Measurements from ENCODE around the gene HPRT1.
"Not testable (repeated sequence)": the region's sequence is repeated elsewhere in the genome, so short reads cannot be mapped to it uniquely, and the experiment has no call there.

Gene HPRT1

DNA sequence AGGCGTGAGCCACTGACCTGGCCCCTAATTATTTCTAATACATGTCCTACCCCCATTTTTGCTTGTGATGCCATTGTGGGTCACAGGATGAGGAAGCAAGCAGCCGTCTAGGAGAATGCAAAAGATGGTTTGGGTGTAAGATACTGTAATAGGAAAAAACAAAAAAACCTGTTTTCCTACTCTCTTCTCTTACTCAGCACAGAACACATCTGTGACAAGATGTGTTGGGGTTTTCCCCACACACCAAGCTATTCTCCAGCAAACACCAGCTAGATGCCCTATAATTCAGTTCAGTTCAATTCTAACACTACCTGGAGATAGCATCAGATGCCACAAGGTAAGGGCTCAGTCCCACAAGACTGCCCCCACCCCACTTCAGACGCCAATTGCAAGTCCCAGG is 15.3 kb upstream of the HPRT1 start:
- no peaks in the 10 kb centered on the region for H3K9me3 ChIP-seq (ENCODE audit: control insufficient read depth in 5 of 5, low read length in 5 of 5)
- H3K4me3 ChIP-seq (ENCODE audit: low read depth in 1 of 5, low read length in 5 of 5), result no peak overlapping the region
- no peak overlapping the region for H3K27ac ChIP-seq (ENCODE audit: low read depth, low read length)
- no peaks in the 10 kb centered on the region for H3K36me3 ChIP-seq (ENCODE audit: control insufficient read depth in 5 of 5, insufficient read depth in 5 of 5, low read length in 5 of 5)
- no peaks in the 10 kb centered on the region for H3K4me1 ChIP-seq (ENCODE audit: control insufficient read depth in 5 of 5, insufficient read depth in 5 of 5, low read length in 5 of 5)
- peaks cover 0 to 2% (median 0%) of the 10 kb centered on the region in 5 donors for H3K27me3 ChIP-seq (ENCODE audit: control insufficient read depth in 5 of 5, insufficient read depth in 4 of 5, low read length in 5 of 5)
- H3K9ac ChIP-seq (ENCODE audit: low read length in 5 of 5), result no peak overlapping the region

DNA sequence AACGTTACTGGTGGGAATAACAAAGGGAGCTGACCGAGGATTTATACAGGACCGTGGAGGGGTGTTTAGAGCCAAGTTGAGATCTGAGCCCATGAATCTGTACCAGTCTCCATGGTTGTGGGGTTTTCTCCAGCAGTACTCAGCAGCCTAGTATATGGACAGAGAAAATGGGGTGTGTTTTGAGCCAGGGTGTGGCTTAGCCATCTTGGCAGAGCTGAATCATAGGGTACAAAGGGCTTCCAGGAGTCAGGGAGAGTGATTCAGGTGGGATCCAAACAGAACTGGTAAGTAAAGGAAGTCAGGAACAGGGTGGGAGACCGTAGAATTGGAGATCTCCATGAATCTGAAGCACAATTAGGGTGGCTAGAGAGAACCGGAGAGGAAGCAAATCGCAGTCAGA is 7.4 kb upstream of the HPRT1 start:
- no peak overlapping the region for H3K9ac ChIP-seq (ENCODE audit: low read length in 5 of 5)
- no peaks in the 10 kb centered on the region for H3K36me3 ChIP-seq (ENCODE audit: control insufficient read depth in 5 of 5, insufficient read depth in 5 of 5, low read length in 5 of 5)
- H3K27me3 ChIP-seq (ENCODE audit: control insufficient read depth in 5 of 5, insufficient read depth in 4 of 5, low read length in 5 of 5), result peaks cover 0 to 2% (median 0%) of the 10 kb centered on the region in 5 donors
- H3K27ac ChIP-seq (ENCODE audit: low read depth, low read length), result no peak overlapping the region
- no peak overlapping the region for H3K4me3 ChIP-seq (ENCODE audit: low read depth in 1 of 5, low read length in 5 of 5)
- H3K4me1 ChIP-seq (ENCODE audit: control insufficient read depth in 5 of 5, insufficient read depth in 5 of 5, low read length in 5 of 5), result no peaks in the 10 kb centered on the region
- H3K9me3 ChIP-seq (ENCODE audit: control insufficient read depth in 5 of 5, low read length in 5 of 5), result no peaks in the 10 kb centered on the region

DNA sequence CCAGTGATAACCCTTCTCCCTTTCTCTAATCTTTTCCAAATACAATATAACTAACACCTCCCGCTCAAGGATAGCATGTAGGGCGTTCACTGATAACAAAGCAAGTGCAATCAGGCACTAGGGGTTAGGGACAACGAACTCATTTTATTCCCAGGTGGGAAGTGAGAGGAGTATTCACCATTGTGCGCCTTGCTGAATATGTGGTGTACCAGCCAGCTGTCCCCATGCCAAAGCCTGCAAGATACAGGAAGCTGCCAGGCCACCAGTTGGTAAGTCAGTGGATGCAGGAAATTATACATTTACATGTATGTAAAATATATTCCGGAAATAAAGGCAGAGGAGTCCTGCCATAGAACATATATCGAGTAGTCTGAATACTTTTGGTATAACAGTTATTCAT is 6.3 kb upstream of the HPRT1 start:
- no peak overlapping the region for H3K4me3 ChIP-seq (ENCODE audit: low read depth in 1 of 5, low read length in 5 of 5)
- no peaks in the 10 kb centered on the region for H3K9me3 ChIP-seq (ENCODE audit: control insufficient read depth in 5 of 5, low read length in 5 of 5)
- H3K36me3 ChIP-seq (ENCODE audit: control insufficient read depth in 5 of 5, insufficient read depth in 5 of 5, low read length in 5 of 5), result no peaks in the 10 kb centered on the region
- peaks cover 0 to 2% (median 0%) of the 10 kb centered on the region in 5 donors for H3K27me3 ChIP-seq (ENCODE audit: control insufficient read depth in 5 of 5, insufficient read depth in 4 of 5, low read length in 5 of 5)
- no peak overlapping the region for H3K27ac ChIP-seq (ENCODE audit: low read depth, low read length)
- no peaks in the 10 kb centered on the region for H3K4me1 ChIP-seq (ENCODE audit: control insufficient read depth in 5 of 5, insufficient read depth in 5 of 5, low read length in 5 of 5)
- H3K9ac ChIP-seq (ENCODE audit: low read length in 5 of 5), result no peak overlapping the region

DNA sequence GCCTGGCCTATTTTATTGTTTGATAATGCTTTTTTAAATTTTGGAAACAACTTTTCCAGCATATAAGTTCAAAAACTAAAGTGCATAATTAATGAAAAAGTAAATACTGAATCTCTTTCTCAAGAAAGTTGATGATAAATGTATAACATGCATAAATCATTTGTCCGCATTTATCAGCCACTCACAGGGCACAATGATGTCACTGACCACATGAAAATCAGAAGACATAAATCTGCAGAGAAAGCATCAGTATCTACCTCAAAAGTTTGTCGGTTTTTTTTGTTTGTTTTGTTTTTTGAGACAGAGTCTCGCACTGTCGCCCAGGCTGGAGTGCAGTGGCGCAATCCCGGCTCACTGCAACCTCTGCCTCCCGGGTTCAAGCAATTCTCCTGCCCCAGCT is 5.5 kb upstream of the HPRT1 start:
- H3K36me3 ChIP-seq (ENCODE audit: control insufficient read depth in 5 of 5, insufficient read depth in 5 of 5, low read length in 5 of 5), result no peaks in the 10 kb centered on the region
- H3K27ac ChIP-seq (ENCODE audit: low read depth, low read length), result no peak overlapping the region
- H3K4me1 ChIP-seq (ENCODE audit: control insufficient read depth in 5 of 5, insufficient read depth in 5 of 5, low read length in 5 of 5), result peaks cover 0 to under 1% (median 0%) of the 10 kb centered on the region in 5 donors
- no peaks in the 10 kb centered on the region for H3K9me3 ChIP-seq (ENCODE audit: control insufficient read depth in 5 of 5, low read length in 5 of 5)
- H3K27me3 ChIP-seq (ENCODE audit: control insufficient read depth in 5 of 5, insufficient read depth in 4 of 5, low read length in 5 of 5), result peaks cover 0 to 2% (median 0%) of the 10 kb centered on the region in 5 donors
- no peak overlapping the region for H3K4me3 ChIP-seq (ENCODE audit: low read depth in 1 of 5, low read length in 5 of 5)
- H3K9ac ChIP-seq (ENCODE audit: low read length in 5 of 5), result no peak overlapping the region

DNA sequence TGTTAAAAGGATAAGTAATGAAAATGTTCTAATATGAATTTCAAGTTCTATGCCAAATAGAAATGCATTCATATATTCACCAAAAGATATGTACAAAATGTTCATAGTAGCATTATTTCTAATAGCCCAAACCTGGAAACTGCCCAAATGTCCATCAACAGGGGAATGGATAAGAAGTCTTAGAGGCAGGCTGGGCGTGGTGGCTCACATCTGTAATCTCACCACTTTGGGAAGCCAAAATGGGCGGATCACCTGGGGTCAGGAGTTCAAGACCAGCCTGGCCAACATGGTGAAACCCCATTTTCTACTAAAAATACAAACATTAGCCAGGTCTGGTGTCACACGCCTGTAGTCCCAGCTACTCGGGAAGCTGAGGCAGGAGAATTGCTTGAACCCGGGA is 2.3 kb upstream of the HPRT1 start:
- no peak overlapping the region for H3K9ac ChIP-seq (ENCODE audit: low read length in 5 of 5)
- no peak overlapping the region for H3K27ac ChIP-seq (ENCODE audit: low read depth, low read length)
- H3K9me3 ChIP-seq (ENCODE audit: control insufficient read depth in 5 of 5, low read length in 5 of 5), result no peaks in the 10 kb centered on the region
- H3K4me3 ChIP-seq (ENCODE audit: low read depth in 1 of 5, low read length in 5 of 5), result no peak overlapping the region
- peaks cover 0 to 11% (median 3%) of the 10 kb centered on the region in 5 donors for H3K4me1 ChIP-seq (ENCODE audit: control insufficient read depth in 5 of 5, insufficient read depth in 5 of 5, low read length in 5 of 5)
- peaks cover 0 to 2% (median 0%) of the 10 kb centered on the region in 5 donors for H3K27me3 ChIP-seq (ENCODE audit: control insufficient read depth in 5 of 5, insufficient read depth in 4 of 5, low read length in 5 of 5)
- no peaks in the 10 kb centered on the region for H3K36me3 ChIP-seq (ENCODE audit: control insufficient read depth in 5 of 5, insufficient read depth in 5 of 5, low read length in 5 of 5)

DNA sequence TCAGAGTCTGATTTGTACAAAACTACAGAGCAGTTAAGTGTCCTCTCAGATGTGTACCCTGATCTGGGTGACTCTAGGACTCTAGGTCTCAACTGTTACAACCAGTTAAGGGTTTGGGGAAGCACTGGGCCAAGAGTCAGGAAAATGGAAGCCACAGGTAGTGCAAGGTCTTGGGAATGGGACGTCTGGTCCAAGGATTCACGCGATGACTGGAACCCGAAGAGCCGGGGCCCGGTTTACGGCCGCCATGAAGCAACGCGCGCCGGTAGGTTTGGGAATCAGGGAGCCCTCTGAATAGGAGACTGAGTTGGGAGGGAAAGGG is 321 bp upstream of the HPRT1 start:
- peak overlapping the region in 2 of 5 donors; percentile 54 to 55 for H3K9ac ChIP-seq (ENCODE audit: low read length in 5 of 5)
- no peak overlapping the region for H3K27ac ChIP-seq (ENCODE audit: low read depth, low read length)
- peak overlapping the region; percentile 0 to 64 (median 63) for H3K4me3 ChIP-seq (ENCODE audit: low read depth in 1 of 5, low read length in 5 of 5)

DNA sequence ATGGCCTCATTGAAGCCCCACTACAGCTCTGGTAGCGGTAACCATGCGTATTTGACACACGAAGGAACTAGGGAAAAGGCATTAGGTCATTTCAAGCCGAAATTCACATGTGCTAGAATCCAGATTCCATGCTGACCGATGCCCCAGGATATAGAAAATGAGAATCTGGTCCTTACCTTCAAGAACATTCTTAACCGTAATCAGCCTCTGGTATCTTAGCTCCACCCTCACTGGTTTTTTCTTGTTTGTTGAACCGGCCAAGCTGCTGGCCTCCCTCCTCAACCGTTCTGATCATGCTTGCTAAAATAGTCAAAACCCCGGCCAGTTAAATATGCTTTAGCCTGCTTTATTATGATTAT is 876 bp downstream of the HPRT1 start:
- H3K9me3 ChIP-seq (ENCODE audit: control insufficient read depth in 5 of 5, low read length in 5 of 5), result no peaks in the 10 kb centered on the region
- peak overlapping the region in 3 of 5 donors; percentile 23 to 58 (median 46) for H3K9ac ChIP-seq (ENCODE audit: low read length in 5 of 5)
- no peaks in the 10 kb centered on the region for H3K36me3 ChIP-seq (ENCODE audit: control insufficient read depth in 5 of 5, insufficient read depth in 5 of 5, low read length in 5 of 5)
- peak overlapping the region; percentile 52 to 67 (median 61) for H3K4me3 ChIP-seq (ENCODE audit: low read depth in 1 of 5, low read length in 5 of 5)
- no peaks in the 10 kb centered on the region for H3K27me3 ChIP-seq (ENCODE audit: control insufficient read depth in 5 of 5, insufficient read depth in 4 of 5, low read length in 5 of 5)
- no peak overlapping the region for H3K27ac ChIP-seq (ENCODE audit: low read depth, low read length)
- peaks cover 0 to 11% (median 3%) of the 10 kb centered on the region in 5 donors for H3K4me1 ChIP-seq (ENCODE audit: control insufficient read depth in 5 of 5, insufficient read depth in 5 of 5, low read length in 5 of 5)

More for the DNA sequence above, 321 bp upstream of the HPRT1 start:
- Histone ChIP-seq H3K27me3 (ENCODE audit: control insufficient read depth in 5 of 5, insufficient read depth in 4 of 5, low read length in 5 of 5) (no peaks in the 10 kb centered on the region), H3K9me3 (ENCODE audit: control insufficient read depth in 5 of 5, low read length in 5 of 5) (no peaks in the 10 kb centered on the region), H3K36me3 (ENCODE audit: control insufficient read depth in 5 of 5, insufficient read depth in 5 of 5, low read length in 5 of 5) (no peaks in the 10 kb centered on the region), H3K4me1 (ENCODE audit: control insufficient read depth in 5 of 5, insufficient read depth in 5 of 5, low read length in 5 of 5) (peaks cover 0 to 11% (median 3%) of the 10 kb centered on the region in 5 donors)

DNA sequence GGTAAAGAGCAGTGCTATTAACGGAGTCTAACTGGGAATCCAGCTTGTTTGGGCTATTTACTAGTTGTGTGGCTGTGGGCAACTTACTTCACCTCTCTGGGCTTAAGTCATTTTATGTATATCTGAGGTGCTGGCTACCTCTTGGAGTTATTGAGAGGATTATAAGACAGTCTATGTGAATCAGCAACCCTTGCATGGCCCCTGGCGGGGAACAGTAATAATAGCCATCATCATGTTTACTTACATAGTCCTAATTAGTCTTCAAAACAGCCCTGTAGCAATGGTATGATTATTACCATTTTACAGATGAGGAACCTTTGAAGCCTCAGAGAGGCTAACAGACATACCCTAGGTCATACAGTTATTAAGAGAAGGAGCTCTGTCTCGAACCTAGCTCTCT is 1.5 kb downstream of the HPRT1 start:
- H3K27ac ChIP-seq (ENCODE audit: low read depth, low read length), result no peak overlapping the region
- H3K27me3 ChIP-seq (ENCODE audit: control insufficient read depth in 5 of 5, insufficient read depth in 4 of 5, low read length in 5 of 5), result no peaks in the 10 kb centered on the region
- H3K4me1 ChIP-seq (ENCODE audit: control insufficient read depth in 5 of 5, insufficient read depth in 5 of 5, low read length in 5 of 5), result peaks cover 0 to 11% (median 3%) of the 10 kb centered on the region in 5 donors
- H3K9ac ChIP-seq (ENCODE audit: low read length in 5 of 5), result no peak overlapping the region
- H3K9me3 ChIP-seq (ENCODE audit: control insufficient read depth in 5 of 5, low read length in 5 of 5), result no peaks in the 10 kb centered on the region
- no peaks in the 10 kb centered on the region for H3K36me3 ChIP-seq (ENCODE audit: control insufficient read depth in 5 of 5, insufficient read depth in 5 of 5, low read length in 5 of 5)
- H3K4me3 ChIP-seq (ENCODE audit: low read depth in 1 of 5, low read length in 5 of 5), result no peak overlapping the region

DNA sequence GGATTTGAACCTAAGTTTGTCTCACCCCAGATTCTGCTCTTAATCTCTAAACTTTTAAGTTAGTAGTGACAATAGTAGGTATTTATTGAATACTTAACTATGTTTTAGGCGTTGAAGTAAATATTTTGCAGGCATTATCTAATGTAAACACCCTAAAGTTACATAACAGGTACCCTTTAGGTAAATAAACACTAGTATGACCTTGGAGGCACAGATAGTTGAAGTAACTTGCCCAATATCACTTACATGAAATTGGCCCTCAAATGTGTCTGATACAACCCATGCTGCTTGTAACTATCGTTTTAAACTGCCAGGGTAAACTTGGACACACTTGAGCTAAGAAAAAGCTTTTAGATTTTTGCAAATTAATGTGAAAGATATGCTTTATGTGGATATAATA is 3.0 kb downstream of the HPRT1 start:
- no peak overlapping the region for H3K9ac ChIP-seq (ENCODE audit: low read length in 5 of 5)
- H3K27me3 ChIP-seq (ENCODE audit: control insufficient read depth in 5 of 5, insufficient read depth in 4 of 5, low read length in 5 of 5), result no peaks in the 10 kb centered on the region
- no peaks in the 10 kb centered on the region for H3K9me3 ChIP-seq (ENCODE audit: control insufficient read depth in 5 of 5, low read length in 5 of 5)
- H3K27ac ChIP-seq (ENCODE audit: low read depth, low read length), result no peak overlapping the region
- H3K36me3 ChIP-seq (ENCODE audit: control insufficient read depth in 5 of 5, insufficient read depth in 5 of 5, low read length in 5 of 5), result no peaks in the 10 kb centered on the region
- peaks cover 0 to 11% (median 3%) of the 10 kb centered on the region in 5 donors for H3K4me1 ChIP-seq (ENCODE audit: control insufficient read depth in 5 of 5, insufficient read depth in 5 of 5, low read length in 5 of 5)
- no peak overlapping the region for H3K4me3 ChIP-seq (ENCODE audit: low read depth in 1 of 5, low read length in 5 of 5)

DNA sequence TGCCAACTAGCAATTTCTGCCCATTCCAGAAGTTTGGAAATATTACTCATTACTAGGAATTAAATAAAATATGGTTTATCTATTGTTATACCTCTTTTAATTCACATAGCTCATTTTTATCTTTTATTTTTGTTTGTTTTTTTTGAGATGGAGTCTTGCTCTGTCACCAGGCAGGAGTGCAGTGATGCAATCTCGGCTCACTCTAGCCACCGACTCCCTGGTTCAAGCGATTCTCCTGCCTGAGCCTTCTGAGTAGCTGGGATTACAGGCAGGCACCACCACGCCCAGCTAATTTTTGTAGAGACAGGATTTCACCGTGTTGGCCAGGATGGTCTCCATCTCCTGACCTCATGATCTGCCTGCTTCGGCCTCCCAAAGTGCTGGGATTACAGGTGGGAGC is 4.5 kb downstream of the HPRT1 start:
- not testable (repeated sequence) for H3K9ac ChIP-seq (ENCODE audit: low read length in 5 of 5); H3K9me3 ChIP-seq (ENCODE audit: control insufficient read depth in 5 of 5, low read length in 5 of 5); H3K27ac ChIP-seq (ENCODE audit: low read depth, low read length); H3K36me3 ChIP-seq (ENCODE audit: control insufficient read depth in 5 of 5, insufficient read depth in 5 of 5, low read length in 5 of 5); H3K4me3 ChIP-seq (ENCODE audit: low read depth in 1 of 5, low read length in 5 of 5); H3K27me3 ChIP-seq (ENCODE audit: control insufficient read depth in 5 of 5, insufficient read depth in 4 of 5, low read length in 5 of 5)
- peaks cover 0 to 11% (median 3%) of the 10 kb centered on the region in 5 donors for H3K4me1 ChIP-seq (ENCODE audit: control insufficient read depth in 5 of 5, insufficient read depth in 5 of 5, low read length in 5 of 5)

DNA sequence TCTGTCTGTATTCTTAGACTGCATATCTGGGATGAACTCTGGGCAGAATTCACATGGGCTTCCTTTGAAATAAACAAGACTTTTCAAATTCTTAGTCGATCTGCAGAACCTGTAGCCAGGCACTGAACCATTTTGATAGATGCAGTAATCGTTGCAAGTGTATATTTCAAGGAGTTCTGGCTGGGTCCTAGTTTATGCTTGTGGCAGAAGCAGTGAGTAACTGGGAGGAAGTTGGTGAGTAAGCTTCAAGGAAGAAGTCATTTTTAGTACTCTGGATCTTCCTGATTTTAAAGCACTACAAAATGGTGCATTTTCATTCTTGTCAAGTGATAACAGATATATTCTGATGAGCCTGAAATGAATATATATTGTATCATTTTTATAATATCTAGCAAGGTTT is 9.5 kb downstream of the HPRT1 start:
- H3K4me1 ChIP-seq (ENCODE audit: control insufficient read depth in 5 of 5, insufficient read depth in 5 of 5, low read length in 5 of 5), result peaks cover 0 to 4% (median 0%) of the 10 kb centered on the region in 5 donors
- H3K4me3 ChIP-seq (ENCODE audit: low read depth in 1 of 5, low read length in 5 of 5), result no peak overlapping the region
- no peaks in the 10 kb centered on the region for H3K9me3 ChIP-seq (ENCODE audit: control insufficient read depth in 5 of 5, low read length in 5 of 5)
- H3K9ac ChIP-seq (ENCODE audit: low read length in 5 of 5), result no peak overlapping the region
- H3K36me3 ChIP-seq (ENCODE audit: control insufficient read depth in 5 of 5, insufficient read depth in 5 of 5, low read length in 5 of 5), result no peaks in the 10 kb centered on the region
- no peaks in the 10 kb centered on the region for H3K27me3 ChIP-seq (ENCODE audit: control insufficient read depth in 5 of 5, insufficient read depth in 4 of 5, low read length in 5 of 5)
- no peak overlapping the region for H3K27ac ChIP-seq (ENCODE audit: low read depth, low read length)
